ENCODE results near the gene TARM1. TPM values are rescaled to one million over a fixed set of nuclear protein-coding genes. Genes with fewer than 3 reads are reported as not detected.
"Not testable (repeated sequence)": the region's sequence is repeated elsewhere in the genome, so short reads cannot be mapped to it uniquely, and the experiment has no call there.

Gene TARM1
- total RNA-seq, 1 donor from 2014 or later, result not detected

DNA sequence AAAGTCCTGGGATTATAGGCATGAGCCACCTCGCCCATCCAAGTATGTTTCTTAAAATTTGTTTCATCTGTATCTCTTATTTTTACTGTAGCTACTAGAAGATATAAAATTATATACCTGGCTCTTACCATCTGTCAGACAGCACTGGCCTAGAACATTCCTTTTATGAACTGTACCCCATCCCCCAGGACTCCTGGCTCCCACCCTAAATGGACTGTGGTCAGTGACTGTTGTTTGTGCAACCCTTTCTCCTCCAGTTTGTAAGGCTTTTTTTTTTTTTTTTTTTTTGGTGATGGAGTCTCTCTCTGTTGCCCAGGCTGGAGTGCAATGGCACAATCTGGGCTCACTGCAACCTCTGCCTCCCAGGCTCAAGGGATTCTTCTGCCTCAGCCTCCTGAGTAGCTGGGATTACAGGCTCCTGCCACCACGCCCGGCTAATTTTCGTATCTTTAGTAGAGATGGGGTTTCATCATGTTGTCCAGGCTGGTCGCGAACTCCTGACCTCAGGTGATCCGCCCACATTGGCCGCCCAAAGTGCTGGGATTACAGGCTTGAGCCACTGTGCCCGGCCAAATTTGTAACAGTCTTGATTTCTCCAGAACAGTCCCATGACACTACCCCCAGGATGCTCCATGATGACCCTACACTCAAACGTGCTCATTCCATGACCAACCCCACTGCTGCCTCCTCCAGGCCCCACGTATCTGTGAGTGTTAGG is 24.0 kb upstream of the TARM1 start:
- Mint-ChIP-seq H3K36me3 (peaks cover 12% of the 10 kb centered on the region), H3K27me3 (ENCODE audit: insufficient read depth, low read depth) (peaks cover 12% of the 10 kb centered on the region), H3K4me3 (peak overlapping the region; percentile 98), H3K4me1 (peaks cover 12% of the 10 kb centered on the region), H3K27ac (no peak overlapping the region), H3K9me3 (no peaks in the 10 kb centered on the region)
- Histone ChIP-seq H3K9me3 (ENCODE audit: low read depth) (no peaks in the 10 kb centered on the region), H2AFZ (replicated peaks) (no peak overlapping the region), H3K27me3 (no peaks in the 10 kb centered on the region), H3K4me1 (no peaks in the 10 kb centered on the region), H3K27ac (no peak overlapping the region), H3K79me2 (ENCODE audit: low read depth) (peaks cover 23% of the 10 kb centered on the region), H3K36me3 (no peaks in the 10 kb centered on the region), H3K4me2 (no peak overlapping the region), H3F3A (ENCODE audit: low read depth) (peaks cover 7% of the 10 kb centered on the region), H3K4me3 (no peak overlapping the region), H3K9ac (no peak overlapping the region), H4K20me1 (ENCODE audit: low read depth) (no peaks in the 10 kb centered on the region)
- TF ChIP-seq, protein P1, sequence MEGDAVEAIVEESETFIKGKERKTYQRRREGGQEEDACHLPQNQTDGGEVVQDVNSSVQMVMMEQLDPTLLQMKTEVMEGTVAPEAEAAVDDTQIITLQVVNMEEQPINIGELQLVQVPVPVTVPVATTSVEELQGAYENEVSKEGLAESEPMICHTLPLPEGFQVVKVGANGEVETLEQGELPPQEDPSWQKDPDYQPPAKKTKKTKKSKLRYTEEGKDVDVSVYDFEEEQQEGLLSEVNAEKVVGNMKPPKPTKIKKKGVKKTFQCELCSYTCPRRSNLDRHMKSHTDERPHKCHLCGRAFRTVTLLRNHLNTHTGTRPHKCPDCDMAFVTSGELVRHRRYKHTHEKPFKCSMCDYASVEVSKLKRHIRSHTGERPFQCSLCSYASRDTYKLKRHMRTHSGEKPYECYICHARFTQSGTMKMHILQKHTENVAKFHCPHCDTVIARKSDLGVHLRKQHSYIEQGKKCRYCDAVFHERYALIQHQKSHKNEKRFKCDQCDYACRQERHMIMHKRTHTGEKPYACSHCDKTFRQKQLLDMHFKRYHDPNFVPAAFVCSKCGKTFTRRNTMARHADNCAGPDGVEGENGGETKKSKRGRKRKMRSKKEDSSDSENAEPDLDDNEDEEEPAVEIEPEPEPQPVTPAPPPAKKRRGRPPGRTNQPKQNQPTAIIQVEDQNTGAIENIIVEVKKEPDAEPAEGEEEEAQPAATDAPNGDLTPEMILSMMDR (IDR thresholded peaks at IDR 0.05), result no peak
- TF ChIP-seq EZH2 (IDR thresholded peaks at IDR 0.05) (no peak), EZH2phosphoT487 (IDR thresholded peaks at IDR 0.05) (no peak)
- DNase-seq (ENCODE audit: low spot score), result no peak

DNA sequence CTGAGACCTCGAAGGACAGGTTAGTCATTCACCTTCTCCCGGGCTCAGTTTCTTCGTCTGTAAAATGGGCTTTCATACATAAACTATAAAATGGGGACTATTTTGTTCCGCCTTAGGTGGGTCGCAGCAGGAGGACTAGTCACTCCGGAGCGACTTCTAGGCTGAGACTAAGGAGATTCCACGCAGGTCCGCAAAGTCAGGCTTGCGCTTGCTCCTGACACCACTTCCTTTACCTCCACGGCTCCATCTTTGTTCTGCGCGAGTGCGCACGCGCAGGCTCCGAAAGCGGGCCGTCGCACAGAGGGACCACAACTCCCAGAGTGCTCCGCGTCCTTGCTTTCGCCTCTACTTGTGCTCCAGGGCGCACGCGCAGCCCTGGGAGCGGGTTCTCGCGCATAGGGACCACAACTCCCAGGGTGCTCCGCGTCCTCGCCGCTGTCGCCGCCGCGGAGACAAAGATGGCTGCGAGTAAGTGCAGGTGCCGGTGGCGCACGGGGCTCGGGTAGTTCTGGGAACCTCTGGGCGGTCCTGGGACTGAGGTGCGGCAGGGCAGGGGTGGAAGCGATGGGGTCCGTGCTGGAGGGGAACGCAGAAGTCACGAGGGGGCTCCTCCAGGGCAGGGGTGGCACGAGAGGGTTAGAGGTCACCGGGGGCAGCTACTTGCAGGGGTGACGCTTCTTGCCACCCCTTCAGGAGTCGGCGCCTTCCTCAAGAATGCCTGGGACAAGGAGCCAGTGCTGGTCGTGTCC is 21.4 kb upstream of the TARM1 start, which contains the start of gene NDUFA3:
NDUFA3 (plus strand) TSS at position 435 of the 749 bp plus-strand sequence; CDS start at position 459, 24 bp downstream.
- peak; percentile 99 for DNase-seq (ENCODE audit: low spot score)
- H3K9ac ChIP-seq, result peak within 1 kb of the TSS; percentile 55
- H3K9me3 Mint-ChIP-seq, result no peaks in the 10 kb centered on the region
- peak within 1 kb of the TSS; percentile 82 for H3K4me2 ChIP-seq
- H3K27me3 Mint-ChIP-seq (ENCODE audit: insufficient read depth, low read depth), result peaks cover 13% of the 10 kb centered on the region
- H3K27me3 ChIP-seq, result peaks cover 4% of the 10 kb centered on the region
- peak within 1 kb of the TSS; percentile 76 for H3K4me3 ChIP-seq
- H3K79me2 ChIP-seq (ENCODE audit: low read depth), result peaks cover 23% of the 10 kb centered on the region
- H3K27ac ChIP-seq, result no peak within 1 kb of the TSS
- peak within 1 kb of the TSS; percentile 91 for H3K27ac Mint-ChIP-seq
- no peaks in the 10 kb centered on the region for H3K4me1 ChIP-seq
- H3K4me1 Mint-ChIP-seq, result peaks cover 12% of the 10 kb centered on the region
- TF ChIP-seq, protein P1 (IDR thresholded peaks at IDR 0.05), result no peak
- no peak for TF ChIP-seq EZH2 (IDR thresholded peaks at IDR 0.05)
- TF ChIP-seq EZH2phosphoT487 (IDR thresholded peaks at IDR 0.05), result no peak
- peaks cover 7% of the 10 kb centered on the region for H3F3A ChIP-seq (ENCODE audit: low read depth)
- H3K36me3 ChIP-seq, result no peaks in the 10 kb centered on the region
- H2AFZ ChIP-seq (replicated peaks), result peak within 1 kb of the TSS; percentile 29
- H4K20me1 ChIP-seq (ENCODE audit: low read depth), result no peaks in the 10 kb centered on the region
- peaks cover 10% of the 10 kb centered on the region for H3K36me3 Mint-ChIP-seq
- peak within 1 kb of the TSS; percentile 98 for H3K4me3 Mint-ChIP-seq
- no peaks in the 10 kb centered on the region for H3K9me3 ChIP-seq (ENCODE audit: low read depth)

DNA sequence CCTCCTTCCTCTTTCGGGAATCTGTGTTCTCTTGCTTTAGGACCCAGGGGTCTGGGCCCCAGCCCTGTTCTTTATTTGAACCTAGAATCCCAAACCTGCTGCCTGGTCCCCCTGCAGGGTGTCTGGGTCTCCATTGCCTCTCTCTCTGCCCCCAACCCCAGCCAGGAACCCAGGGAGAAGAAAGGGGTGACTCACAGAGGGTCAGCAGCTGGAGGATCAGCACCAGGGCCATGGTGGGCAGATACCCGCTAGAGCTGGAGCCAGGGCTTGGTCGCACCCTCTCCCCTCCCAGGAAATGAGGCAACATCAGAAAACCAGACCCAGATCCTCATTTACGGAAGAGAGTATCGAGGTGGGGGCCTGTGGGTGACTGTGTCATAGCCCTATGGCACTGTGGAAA is 19.4 kb upstream of the TARM1 start, which contains the start of gene OSCAR:
OSCAR (minus strand) TSS at position 243 of the 400 bp plus-strand sequence; CDS start at position 232, 11 bp downstream.
- Histone ChIP-seq H2AFZ (replicated peaks) (no peak within 1 kb of the TSS), H3K4me1 (no peaks in the 10 kb centered on the region), H3K27me3 (peaks cover 25% of the 10 kb centered on the region), H3K27ac (no peak within 1 kb of the TSS), H3K4me2 (no peak within 1 kb of the TSS), H3K9me3 (ENCODE audit: low read depth) (no peaks in the 10 kb centered on the region), H3K4me3 (no peak within 1 kb of the TSS), H3K79me2 (ENCODE audit: low read depth) (peaks cover 23% of the 10 kb centered on the region), H3K9ac (no peak within 1 kb of the TSS), H4K20me1 (ENCODE audit: low read depth) (no peaks in the 10 kb centered on the region), H3F3A (ENCODE audit: low read depth) (peaks cover 7% of the 10 kb centered on the region), H3K36me3 (no peaks in the 10 kb centered on the region)
- peaks cover 2% of the 10 kb centered on the region for H3K36me3 Mint-ChIP-seq
- TF ChIP-seq EZH2 (IDR thresholded peaks at IDR 0.05) (no peak), EZH2phosphoT487 (IDR thresholded peaks at IDR 0.05) (no peak)
- TF ChIP-seq, protein P1 (IDR thresholded peaks at IDR 0.05), result no peak
- H3K4me3 Mint-ChIP-seq, result peak within 1 kb of the TSS; percentile 98
- no peaks in the 10 kb centered on the region for H3K9me3 Mint-ChIP-seq
- peaks cover 11% of the 10 kb centered on the region for H3K27me3 Mint-ChIP-seq (ENCODE audit: insufficient read depth, low read depth)
- peaks cover 16% of the 10 kb centered on the region for H3K4me1 Mint-ChIP-seq
- H3K27ac Mint-ChIP-seq, result no peak within 1 kb of the TSS
- no peak for DNase-seq (ENCODE audit: low spot score)

DNA sequence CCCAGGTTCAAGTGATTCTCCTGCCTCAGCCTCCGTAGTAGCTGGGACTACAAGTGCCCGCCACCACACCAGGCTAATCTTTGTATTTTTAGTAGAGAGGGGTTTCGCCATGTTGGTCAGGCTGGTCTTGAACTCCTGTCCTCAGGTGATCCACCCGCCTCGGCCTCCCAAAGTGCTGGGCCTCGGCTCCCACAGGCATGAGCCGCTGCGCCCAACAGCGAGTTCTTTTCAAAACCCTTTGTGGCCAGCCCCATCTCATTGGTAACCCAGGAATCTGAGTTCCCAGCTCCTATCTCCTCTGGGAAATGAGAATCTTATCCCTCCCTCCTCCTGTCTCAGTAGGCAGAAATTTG is 18.7 kb upstream of the TARM1 start:
- DNase-seq (ENCODE audit: low spot score), result not testable (repeated sequence)

More for the DNA sequence above, 18.7 kb upstream of the TARM1 start:
- not testable (repeated sequence) for H3K27ac ChIP-seq; H3K9me3 ChIP-seq (ENCODE audit: low read depth); H2AFZ ChIP-seq (replicated peaks); H3K4me1 ChIP-seq; H3K36me3 Mint-ChIP-seq; H3K27ac Mint-ChIP-seq; H3F3A ChIP-seq (ENCODE audit: low read depth); H3K4me3 Mint-ChIP-seq; H3K4me3 ChIP-seq; H4K20me1 ChIP-seq (ENCODE audit: low read depth); H3K4me2 ChIP-seq; H3K9ac ChIP-seq; H3K36me3 ChIP-seq; H3K9me3 Mint-ChIP-seq
- Histone ChIP-seq H3K27me3 (peaks cover 32% of the 10 kb centered on the region), H3K79me2 (ENCODE audit: low read depth) (peaks cover 21% of the 10 kb centered on the region)
- Mint-ChIP-seq H3K27me3 (ENCODE audit: insufficient read depth, low read depth) (peaks cover 11% of the 10 kb centered on the region), H3K4me1 (peaks cover 14% of the 10 kb centered on the region)

Measured in neural progenitor cell (in vitro differentiated cells).